HG03025 (cell line): Measurements from ENCODE around the gene SAPCD2.

Experiments
- ATAC-seq: cut with Tn5 transposase; IDR thresholded peaks from one replicate; pipeline ENCODE4 v1.9.1; 2021; ENCODE audit warnings: mild to moderate bottlenecking, moderate library complexity; ENCODE audit not compliant: unreplicated experiment, low FRiP score

Gene SAPCD2

GRCh38 chr9:137020771-137021567 is 49.4 kb downstream of the SAPCD2 start:
- no peak for ATAC-seq

GRCh38 chr9:137019891-137020683 is 50.3 kb downstream of the SAPCD2 start:
- ATAC-seq = no peak

GRCh38 chr9:137018761-137019559 is 51.4 kb downstream of the SAPCD2 start:
- no peak for ATAC-seq

DNA sequence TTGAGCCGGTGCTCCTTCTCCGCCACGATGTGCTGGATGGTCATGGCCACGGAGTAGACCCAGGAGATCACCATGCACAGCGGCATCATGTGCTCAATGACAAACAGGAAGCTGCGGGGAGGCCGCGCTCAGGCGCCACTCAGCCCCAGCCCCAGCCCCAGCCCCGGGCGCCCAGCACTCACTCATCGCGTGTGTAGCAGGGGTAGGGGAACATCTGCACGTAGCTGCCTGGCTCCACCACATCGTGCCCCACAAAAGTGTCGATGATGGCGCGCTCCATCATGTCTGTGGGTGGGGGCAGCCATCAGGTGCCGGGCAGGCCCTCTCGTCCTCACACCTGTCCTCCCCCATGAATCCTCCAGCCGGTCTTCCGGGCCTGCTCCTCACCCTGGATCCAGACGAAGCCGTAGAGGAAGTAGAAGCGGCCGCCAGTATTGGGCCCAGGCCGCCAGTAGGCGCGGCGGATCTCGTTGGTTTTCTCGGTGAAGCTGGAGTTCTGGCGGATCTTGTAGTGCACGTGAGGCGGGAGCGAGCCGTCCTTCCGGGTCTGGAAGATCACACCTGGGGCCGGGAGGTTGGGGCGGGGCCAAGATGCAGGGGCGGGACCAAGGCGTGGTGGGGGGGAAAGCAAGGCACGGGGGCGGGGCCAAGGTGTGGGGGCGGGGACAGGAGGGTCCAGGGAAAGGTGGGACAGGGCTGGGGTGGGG is 52.4 kb downstream of the SAPCD2 start:
- no peak for ATAC-seq

DNA sequence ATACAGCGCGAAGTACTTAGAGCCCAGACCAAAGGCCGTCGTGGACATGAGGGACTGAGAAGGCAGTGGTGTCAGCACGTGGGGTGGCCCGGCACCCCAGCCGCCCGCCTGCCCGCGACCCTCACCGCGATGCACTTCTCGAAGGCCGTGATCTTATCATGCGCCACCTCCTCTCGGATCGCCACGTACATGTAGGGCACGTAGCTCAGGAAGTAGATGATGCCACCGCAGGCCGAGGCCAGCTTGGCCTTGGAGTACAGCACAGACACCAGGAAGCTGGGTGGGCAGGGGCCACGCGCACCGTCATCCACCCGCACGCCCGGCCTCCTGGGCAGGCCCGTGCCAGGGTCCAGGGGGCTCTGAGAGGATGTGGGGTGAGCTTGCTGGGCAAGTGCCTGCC is 53.3 kb downstream of the SAPCD2 start:
- no peak for ATAC-seq

GRCh38 chr9:137016436-137016835 is 53.9 kb downstream of the SAPCD2 start:
- no peak for ATAC-seq

GRCh38 chr9:137015976-137016375 is 54.4 kb downstream of the SAPCD2 start:
- ATAC-seq = no peak

DNA sequence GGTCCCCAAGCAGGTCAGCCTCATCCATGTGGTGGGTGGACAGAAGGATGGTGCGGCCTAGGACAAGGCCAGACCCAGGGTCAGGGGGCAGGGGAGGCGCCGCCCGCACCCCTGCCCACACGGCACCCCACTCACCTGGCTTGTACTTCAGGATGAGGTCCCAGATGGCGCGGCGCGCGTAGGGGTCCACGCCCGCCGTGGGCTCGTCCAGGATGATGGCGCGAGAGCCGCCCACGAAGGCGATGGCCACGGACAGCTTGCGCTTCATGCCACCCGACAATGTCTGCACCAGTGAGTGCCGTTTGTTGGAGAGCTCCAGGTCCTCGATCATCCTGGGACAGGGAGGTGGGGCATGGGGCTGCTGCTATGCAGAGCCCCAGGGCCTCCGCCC is 54.8 kb downstream of the SAPCD2 start:
- no peak for ATAC-seq

DNA sequence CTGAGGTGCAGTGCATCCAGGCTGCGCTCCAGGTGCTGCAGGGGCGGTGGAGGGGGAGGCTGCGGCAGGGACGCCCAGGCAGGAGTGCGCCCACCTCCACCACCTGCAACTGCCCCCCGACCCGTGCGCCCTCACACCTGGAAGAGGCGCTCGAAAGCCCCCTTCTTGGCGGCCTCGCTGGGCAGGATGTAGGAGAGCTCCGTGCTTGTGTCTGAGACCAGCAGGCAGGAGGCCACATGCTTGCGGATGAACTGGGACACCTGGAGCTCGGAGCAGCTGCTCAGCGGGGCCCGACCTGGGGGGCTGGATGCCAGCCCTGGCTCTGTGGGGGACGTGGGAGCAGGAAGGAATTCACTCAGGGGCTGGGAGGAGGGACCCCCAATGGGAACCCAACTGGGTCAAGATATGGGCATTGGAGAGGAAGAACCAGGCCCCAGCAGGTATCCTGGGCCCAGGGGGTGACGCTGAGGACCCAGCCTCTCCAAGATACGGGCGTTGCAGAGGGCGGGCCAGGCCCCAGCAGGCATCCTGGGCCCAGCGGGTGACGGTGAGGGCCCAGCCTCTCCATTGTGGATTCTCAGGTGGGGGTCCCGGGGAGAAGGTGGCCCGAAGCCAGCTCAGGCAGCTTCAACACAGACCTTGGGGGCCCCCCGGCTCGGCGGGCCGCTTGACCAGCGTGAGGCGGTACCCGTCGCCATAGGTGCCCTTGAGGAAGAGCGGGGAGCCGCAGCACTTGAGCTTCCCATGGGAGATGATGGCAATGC is 55.4 kb downstream of the SAPCD2 start:
- no peak for ATAC-seq

- ATAC-seq = no peak
These were observed 56.2 kb downstream of the SAPCD2 start for GRCh38 chr9:137014166-137014565.

GRCh38 chr9:137013571-137013940 is 56.8 kb downstream of the SAPCD2 start:
- no peak for ATAC-seq

- ATAC-seq = no peak
These were observed 57.4 kb downstream of the SAPCD2 start for GRCh38 chr9:137012694-137013570.
